Sigmoid colon (tissue), 7 donors: ENCODE measurements around the gene DNAJC6. TPM values are rescaled to one million over a fixed set of nuclear protein-coding genes. Genes with fewer than 3 reads are reported as not detected.

Experiments
- DNase-seq: peaks from one replicate; pipeline ENCODE4 v3.0.0-alpha.2; 2019
- H3K27ac ChIP-seq, 4 donors: fragments of 200-600 bp; sonication (generic); one replicate each; pipeline ENCODE4 v1.5.1; 2016 to 2019; ENCODE audit warnings: mild to moderate bottlenecking in 1 of 4
- H3K27me3 ChIP-seq, 3 donors: fragments of 200-600 bp; sonication (generic); one replicate each; pipeline ENCODE4 v1.5.1; 2019; ENCODE audit warnings: mild to moderate bottlenecking in 1 of 3
- H3K36me3 ChIP-seq, 4 donors: fragments of 200-600 bp; sonication (generic); one replicate each; pipeline ENCODE4 v1.5.1; 2016 to 2019
- H3K4me1 ChIP-seq, 4 donors: fragments of 200-600 bp; sonication (generic); one replicate each; pipeline ENCODE4 v1.5.1; 2017 to 2019
- H3K4me3 ChIP-seq, 4 donors: fragments of 200-600 bp; sonication (generic); one replicate each; pipeline ENCODE4 v1.5.1; 2017 to 2019; ENCODE audit warnings: mild to moderate bottlenecking in 2 of 4, moderate library complexity in 1 of 4
- H3K9me3 ChIP-seq, 4 donors: fragments of 200-600 bp in 3 of 4; sonication (generic) in 3 of 4; one replicate each; pipeline versions ENCODE4 v1.5.1 to v1.6.1; 2013 to 2019
- CTCF ChIP-seq, 4 experiments: fragments of 450-650 bp in 3 of 4; fragments of 200-600 bp in 1 of 4; IDR thresholded peaks; one replicate each; pipeline ENCODE4 v1.5.1; 2016 to 2019; ENCODE audit warnings: antibody characterized with exemption in 4 of 4, mild to moderate bottlenecking in 3 of 4, moderate library complexity in 2 of 4
- EP300 ChIP-seq, 4 donors: sonication (generic); formaldehyde crosslinking; IDR thresholded peaks; one replicate each; pipeline ENCODE4 v1.6.1; 2017; ENCODE audit warnings: antibody characterized with exemption in 4 of 4
- POLR2A ChIP-seq, 2 donors: fragments of 450-650 bp; IDR thresholded peaks; one replicate each; pipeline ENCODE4 v1.6.1; 2016; ENCODE audit warnings: antibody characterized with exemption in 2 of 2, mild to moderate bottlenecking in 2 of 2, moderate library complexity in 2 of 2
- POLR2AphosphoS5 ChIP-seq, 4 donors: sonication (generic); formaldehyde crosslinking; IDR thresholded peaks; one replicate each; pipeline ENCODE4 v1.6.1; 2017; ENCODE audit warnings: antibody characterized with exemption in 4 of 4
- WGBS, 2 donors: extraction: QIAGEN DNeasy Blood & Tissue Kit; methylation state at CpG; one replicate each; pipeline ENCODE4 v1.1.7; 2013; 5-methylcytosine and 5-hydroxymethylcytosine counted together
- intact Hi-C: fragments of 100-400 bp; cut with DNase I; formaldehyde crosslinking; loops from one replicate; pipeline ENCODE4 v1.15.1; 2023
- polyA plus RNA-seq, 3 donors: library from polyadenylated mRNA; stranded (reverse); fragments of 200-250 nt; gene quantifications; one replicate each; pipeline ENCODE4 v1.2.3, GENCODE V29; 2013
- total RNA-seq, 4 donors: library from RNA; depleted of rRNA; stranded (reverse); fragments of >200 nt; gene quantifications; one replicate each; pipeline ENCODE4 v1.1.0, GENCODE V29; 2016
- donor health status: healthy with polysubstance abuse.
- donor health status: Bipolar disorder and iron deficiency.
- donor health status: healthy.

Gene DNAJC6
- total and polyA plus RNA-seq, 7 donors = 0.23 to 7.1 (median 3.9) TPM

GRCh38 chr1:65317866-65318653 lies 8.7 kb downstream of the DNAJC6 start:
- no peak for TF ChIP-seq CTCF (IDR thresholded peaks at IDR 0.05)
- no peak for TF ChIP-seq EP300 (IDR thresholded peaks at IDR 0.05)
- TF ChIP-seq POLR2A (IDR thresholded peaks at IDR 0.05) = no peak
- TF ChIP-seq POLR2AphosphoS5 (IDR thresholded peaks at IDR 0.05) = no peak
- intact Hi-C loops = no loop called here
- H3K27ac ChIP-seq = no peak overlapping the region
- no peak for DNase-seq
- peaks cover 0 to 4% (median 0%) of the 10 kb centered on the region in 4 donors for H3K9me3 ChIP-seq
- 80 to 83% methylated on average over 5 of the region's 5 CpGs for WGBS, 2 donors
- H3K4me3 ChIP-seq = no peak overlapping the region
- H3K27me3 ChIP-seq = peaks cover 0 to 15% (median 0%) of the 10 kb centered on the region in 3 donors
- no peaks in the 10 kb centered on the region for H3K36me3 ChIP-seq
- H3K4me1 ChIP-seq = no peaks in the 10 kb centered on the region

DNA sequence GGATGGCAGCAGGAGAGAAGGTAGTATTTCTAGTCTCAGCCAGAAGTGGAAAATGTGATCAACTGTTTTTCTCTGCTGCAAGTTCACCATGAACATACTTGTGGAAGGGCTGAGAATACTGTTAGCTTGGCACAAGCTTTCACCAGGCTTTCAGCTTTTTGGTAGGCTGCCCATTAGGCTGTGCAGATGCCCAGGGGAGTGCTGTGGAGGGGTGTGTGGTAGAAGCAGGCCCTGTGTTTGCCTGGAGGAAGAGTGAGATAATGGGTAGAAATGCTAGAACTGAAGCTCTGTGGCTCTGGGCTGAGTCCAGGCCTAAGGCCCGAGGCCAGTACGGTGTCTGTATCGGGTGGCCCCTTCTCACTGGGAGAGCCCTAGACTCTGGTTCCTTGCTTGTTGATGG lies 9.8 kb downstream of the DNAJC6 start:
- no peaks in the 10 kb centered on the region for H3K36me3 ChIP-seq
- no peak overlapping the region for H3K4me3 ChIP-seq
- 95 to 98% methylated on average over 3 of the region's 3 CpGs for WGBS, 2 donors
- DNase-seq = no peak
- H3K27me3 ChIP-seq = peaks cover 0 to 4% (median 0%) of the 10 kb centered on the region in 3 donors
- TF ChIP-seq EP300 (IDR thresholded peaks at IDR 0.05) (no peak), POLR2AphosphoS5 (IDR thresholded peaks at IDR 0.05) (no peak), POLR2A (IDR thresholded peaks at IDR 0.05) (no peak), CTCF (IDR thresholded peaks at IDR 0.05) (no peak)
- peaks cover 0 to 4% (median 0%) of the 10 kb centered on the region in 4 donors for H3K9me3 ChIP-seq
- no peak overlapping the region for H3K27ac ChIP-seq
- H3K4me1 ChIP-seq = no peaks in the 10 kb centered on the region
- intact Hi-C loops = no loop called here

DNA sequence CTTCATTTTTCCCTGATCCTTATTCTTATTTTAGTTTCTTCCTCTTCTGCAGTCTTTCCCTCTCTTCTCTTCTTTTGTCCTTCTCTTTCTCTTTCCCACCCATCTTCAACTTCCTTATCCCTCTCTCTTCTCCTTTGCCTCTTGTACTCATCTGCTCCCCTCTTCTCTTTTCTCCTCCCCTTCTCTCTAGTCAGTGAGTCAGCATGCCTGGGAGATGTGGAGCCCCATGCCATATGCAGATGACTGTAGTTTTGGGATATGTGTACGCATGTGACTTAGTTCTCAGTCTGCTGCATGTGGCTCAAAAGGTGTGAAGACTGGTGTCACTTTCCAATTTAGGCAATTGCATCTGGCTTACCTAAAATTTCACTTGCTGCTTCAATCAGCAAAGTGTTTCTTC lies 10.4 kb downstream of the DNAJC6 start:
- Histone ChIP-seq H3K9me3 (peaks cover 0 to 4% (median 0%) of the 10 kb centered on the region in 4 donors), H3K4me1 (no peaks in the 10 kb centered on the region), H3K4me3 (no peak overlapping the region), H3K27me3 (no peaks in the 10 kb centered on the region), H3K27ac (no peak overlapping the region), H3K36me3 (no peaks in the 10 kb centered on the region)
- intact Hi-C loops = no loop called here
- TF ChIP-seq POLR2A (IDR thresholded peaks at IDR 0.05) = no peak
- no peak for TF ChIP-seq POLR2AphosphoS5 (IDR thresholded peaks at IDR 0.05)
- TF ChIP-seq CTCF (IDR thresholded peaks at IDR 0.05) = no peak
- WGBS, 2 donors = 95 to 96% methylated on average over 1 of the region's 1 CpG
- DNase-seq = no peak

DNA sequence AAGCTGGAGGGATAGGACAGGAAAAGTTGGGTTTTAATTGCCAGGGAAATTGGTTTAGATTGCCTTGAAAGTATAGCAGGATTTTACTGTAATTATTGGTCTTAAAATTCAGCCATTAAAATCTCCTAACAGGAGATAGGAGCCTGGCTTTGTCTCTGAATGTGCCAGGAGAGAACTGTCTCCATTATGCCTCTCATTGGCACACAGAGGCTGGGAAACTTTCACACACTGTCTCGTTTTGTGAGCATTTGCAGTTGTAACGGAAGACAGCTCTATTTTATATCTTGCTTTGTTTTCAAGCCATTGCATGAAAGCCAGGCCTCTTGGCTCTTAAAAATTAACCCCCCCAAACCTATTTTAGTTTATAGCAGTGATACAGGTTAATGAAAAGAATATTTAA lies 12.5 kb downstream of the DNAJC6 start:
- no peaks in the 10 kb centered on the region for H3K27me3 ChIP-seq
- H3K9me3 ChIP-seq = peaks cover 0 to 4% (median 0%) of the 10 kb centered on the region in 4 donors
- H3K27ac ChIP-seq = no peak overlapping the region
- intact Hi-C loops = no loop called here
- no peak for DNase-seq
- H3K36me3 ChIP-seq = no peaks in the 10 kb centered on the region
- H3K4me3 ChIP-seq = no peak overlapping the region
- TF ChIP-seq CTCF (IDR thresholded peaks at IDR 0.05) (no peak), POLR2AphosphoS5 (IDR thresholded peaks at IDR 0.05) (no peak)
- WGBS, 2 donors = 12 to 30% methylated on average over 2 of the region's 2 CpGs
- no peaks in the 10 kb centered on the region for H3K4me1 ChIP-seq

DNA sequence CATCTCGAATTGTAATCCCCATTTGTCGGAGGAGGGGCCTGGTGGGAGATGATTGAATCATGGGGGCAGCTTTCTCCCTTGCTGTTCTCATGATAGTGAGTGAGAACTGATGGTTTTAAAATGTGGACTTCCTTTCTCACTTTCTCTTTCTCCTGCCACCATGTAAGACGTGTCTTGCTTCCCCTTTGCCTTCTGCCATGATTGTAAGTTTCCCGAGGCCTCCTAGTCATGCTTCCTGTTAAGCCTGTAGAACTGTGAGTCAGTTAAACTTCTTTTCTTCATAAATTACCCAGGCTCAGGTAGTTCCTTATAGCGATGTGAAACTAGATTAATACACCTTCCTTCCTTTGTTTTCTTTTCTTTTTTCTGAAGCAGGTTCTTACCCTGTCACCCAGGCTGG lies 13.9 kb downstream of the DNAJC6 start:
- 68 to 82% methylated on average over 5 of the region's 5 CpGs for WGBS, 2 donors
- peaks cover 0 to 4% (median 0%) of the 10 kb centered on the region in 4 donors for H3K9me3 ChIP-seq

More for the DNA sequence above, 13.9 kb downstream of the DNAJC6 start:
- intact Hi-C loops = no loop called here
- Histone ChIP-seq H3K27ac (no peak overlapping the region), H3K4me3 (no peak overlapping the region), H3K4me1 (no peaks in the 10 kb centered on the region), H3K36me3 (no peaks in the 10 kb centered on the region), H3K27me3 (no peaks in the 10 kb centered on the region)
- TF ChIP-seq EP300 (IDR thresholded peaks at IDR 0.05) (no peak), POLR2A (IDR thresholded peaks at IDR 0.05) (no peak), CTCF (IDR thresholded peaks at IDR 0.05) (no peak), POLR2AphosphoS5 (IDR thresholded peaks at IDR 0.05) (no peak)
- DNase-seq = no peak
